GM13976 (cell line): ENCODE measurements around the gene TEK.

Experiments used
- DNase-seq: peaks from one replicate; pipeline ENCODE4 v3.0.0; 2012; ENCODE audit warnings: low spot score
- in situ Hi-C: fragments of 300-500 bp; cut with MboI; formaldehyde crosslinking; loops from one replicate; pipeline ENCODE4 v1.12.0; 2022; ENCODE audit warnings: low sequenced_read_pairs, mixed read lengths, inconsistent platforms; ENCODE audit not compliant: unreplicated experiment
- TF ChIP-seq, protein P1 (sequence below): IDR thresholded peaks from 2 replicates; pipeline ENCODE4 v1.5.1; 2012; ENCODE audit warnings: borderline replicate concordance, mild to moderate bottlenecking; ENCODE audit not compliant: insufficient read depth; ENCODE audit errors: extremely low read depth, missing control alignments, control extremely low read depth

TEK gene

DNA sequence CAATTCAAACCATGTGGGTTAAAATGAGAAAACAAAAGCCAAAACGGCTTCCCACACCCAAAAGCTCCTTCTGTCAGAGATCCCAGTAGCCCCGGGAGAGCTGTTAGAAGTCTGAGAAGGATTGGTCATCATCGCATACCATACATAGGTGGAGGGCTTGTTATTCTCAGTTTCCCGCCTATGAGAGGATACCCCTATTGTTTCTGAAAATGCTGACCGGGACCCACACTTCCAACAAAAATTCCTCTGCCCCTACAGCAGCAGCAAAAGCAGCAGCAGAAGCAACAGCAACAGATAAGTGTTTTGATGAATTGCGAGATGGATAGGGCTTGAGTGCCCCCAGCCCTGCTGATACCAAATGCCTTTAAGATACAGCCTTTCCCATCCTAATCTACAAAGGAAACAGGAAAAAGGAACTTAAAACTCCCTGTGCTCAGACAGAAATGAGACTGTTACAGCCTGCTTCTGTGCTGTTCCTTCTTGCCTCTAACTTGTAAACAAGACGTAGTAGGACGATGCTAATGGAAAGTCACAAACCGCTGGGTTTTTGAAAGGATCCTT is at the start of gene TEK:
TEK (plus strand) TSS at position 245 of the 561 bp plus-strand sequence. CDS start 366 bp downstream, outside the sequence.
- TF ChIP-seq, protein P1, sequence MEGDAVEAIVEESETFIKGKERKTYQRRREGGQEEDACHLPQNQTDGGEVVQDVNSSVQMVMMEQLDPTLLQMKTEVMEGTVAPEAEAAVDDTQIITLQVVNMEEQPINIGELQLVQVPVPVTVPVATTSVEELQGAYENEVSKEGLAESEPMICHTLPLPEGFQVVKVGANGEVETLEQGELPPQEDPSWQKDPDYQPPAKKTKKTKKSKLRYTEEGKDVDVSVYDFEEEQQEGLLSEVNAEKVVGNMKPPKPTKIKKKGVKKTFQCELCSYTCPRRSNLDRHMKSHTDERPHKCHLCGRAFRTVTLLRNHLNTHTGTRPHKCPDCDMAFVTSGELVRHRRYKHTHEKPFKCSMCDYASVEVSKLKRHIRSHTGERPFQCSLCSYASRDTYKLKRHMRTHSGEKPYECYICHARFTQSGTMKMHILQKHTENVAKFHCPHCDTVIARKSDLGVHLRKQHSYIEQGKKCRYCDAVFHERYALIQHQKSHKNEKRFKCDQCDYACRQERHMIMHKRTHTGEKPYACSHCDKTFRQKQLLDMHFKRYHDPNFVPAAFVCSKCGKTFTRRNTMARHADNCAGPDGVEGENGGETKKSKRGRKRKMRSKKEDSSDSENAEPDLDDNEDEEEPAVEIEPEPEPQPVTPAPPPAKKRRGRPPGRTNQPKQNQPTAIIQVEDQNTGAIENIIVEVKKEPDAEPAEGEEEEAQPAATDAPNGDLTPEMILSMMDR = no peak
- in situ Hi-C loops = no loop called here
- DNase-seq = no peak

DNA sequence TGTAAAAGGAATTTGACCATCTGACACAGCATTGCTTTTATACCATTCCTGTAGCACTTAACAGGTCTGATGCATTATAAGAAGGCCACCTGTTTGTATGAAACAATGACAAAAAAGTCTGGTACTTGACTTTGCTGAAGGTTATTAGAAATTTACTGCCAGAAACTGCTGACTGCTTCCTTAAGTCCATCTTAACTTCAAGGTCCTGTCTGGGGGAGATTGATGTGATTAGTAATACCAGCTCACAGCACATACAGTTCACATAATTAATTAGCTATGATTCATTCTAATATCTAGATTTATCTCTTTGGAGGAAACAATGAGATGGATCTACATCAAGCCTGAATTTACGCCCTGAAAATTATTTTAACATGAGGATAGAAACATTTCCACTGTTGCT is 49.6 kb upstream of the TEK start:
- TF ChIP-seq, protein P1 = no peak
- DNase-seq = no peak
- in situ Hi-C loops = no loop called here

DNA sequence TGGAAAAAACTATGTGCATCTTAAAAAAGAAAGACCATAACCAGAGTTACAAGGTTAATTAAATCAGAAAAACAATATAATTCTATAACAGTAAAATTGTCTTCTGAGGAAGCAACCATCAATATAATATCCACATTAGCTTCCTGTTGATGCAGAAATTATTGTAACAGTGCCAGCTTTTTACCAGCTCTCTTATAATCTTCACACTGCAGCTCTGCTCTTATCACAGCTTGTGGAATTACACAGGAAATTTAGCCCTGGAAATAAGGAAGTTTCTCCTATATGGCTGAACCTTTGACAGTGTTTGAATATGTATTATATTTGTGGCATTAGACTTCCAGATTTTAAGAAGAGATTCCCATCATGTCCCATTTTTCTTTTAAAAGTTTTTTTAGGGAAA is 49.1 kb upstream of the TEK start:
- in situ Hi-C loops = no loop called here
- DNase-seq = no peak

DNA sequence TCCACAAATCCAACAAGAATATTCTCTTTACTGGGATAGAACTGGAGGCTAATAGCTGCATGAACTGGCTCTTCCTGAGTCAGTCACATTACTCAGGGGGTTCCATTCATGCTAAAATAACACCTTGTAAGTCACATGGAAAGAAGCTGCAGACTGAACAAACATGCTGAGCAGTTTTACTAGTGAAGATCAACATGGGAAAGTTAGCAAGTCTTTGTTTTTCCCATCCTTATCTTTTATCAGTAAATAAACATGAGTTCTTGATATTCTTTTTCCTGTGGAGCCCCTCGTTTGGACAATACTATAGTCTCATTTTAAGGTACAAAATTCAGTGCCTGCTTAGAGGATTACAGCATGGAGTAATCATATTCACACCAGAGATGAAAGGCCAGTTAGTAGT is 43.7 kb upstream of the TEK start:
- TF ChIP-seq, protein P1 = no peak
- in situ Hi-C loops = no loop called here
- DNase-seq = no peak

More for the DNA sequence above, 49.1 kb upstream of the TEK start:
- TF ChIP-seq, protein P1 = no peak

DNA sequence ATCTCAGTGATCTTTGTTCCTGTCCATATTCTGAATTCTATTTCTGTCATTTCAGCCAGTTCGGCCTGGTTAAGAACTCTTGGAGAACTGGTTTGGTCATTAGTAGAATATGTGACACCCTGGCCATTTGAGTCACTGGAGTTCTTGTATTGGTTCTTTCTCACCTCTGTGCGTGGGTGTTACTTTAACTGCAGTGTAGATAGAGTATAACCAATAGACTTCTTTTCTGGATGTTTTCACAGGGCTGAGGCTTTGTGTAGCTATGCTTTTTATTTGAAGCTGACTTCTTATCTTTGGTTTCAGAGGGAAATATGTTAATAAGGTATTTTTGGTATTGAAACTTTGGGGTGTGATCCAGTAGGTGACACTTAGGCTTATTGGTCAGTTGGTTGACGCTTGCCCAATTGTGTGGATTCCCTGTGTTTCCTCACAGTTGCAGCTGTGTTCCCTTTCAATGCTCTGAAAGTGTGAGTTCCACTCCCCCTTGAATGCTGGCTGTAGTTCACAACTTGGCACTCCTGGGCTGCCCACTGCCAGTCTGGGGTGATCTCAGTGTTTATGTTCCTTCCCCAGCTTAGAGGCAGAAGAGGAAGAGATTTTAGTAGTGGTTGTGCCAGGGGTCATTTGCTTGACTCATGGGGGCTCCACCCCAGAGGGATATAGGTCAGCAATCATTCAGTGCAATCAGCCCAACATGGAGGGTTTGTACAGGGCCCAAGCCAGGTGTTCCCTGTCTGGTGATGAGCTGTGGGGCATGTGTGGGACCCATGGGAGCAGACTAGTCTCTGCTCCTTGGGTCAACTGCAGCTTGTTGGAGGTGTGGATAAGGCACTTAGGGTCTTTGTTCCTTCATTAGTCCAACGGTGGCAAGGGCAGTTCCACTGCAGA is 34.9 kb upstream of the TEK start:
- DNase-seq = no peak
- TF ChIP-seq, protein P1 = no peak
- in situ Hi-C loops = no loop called here

DNA sequence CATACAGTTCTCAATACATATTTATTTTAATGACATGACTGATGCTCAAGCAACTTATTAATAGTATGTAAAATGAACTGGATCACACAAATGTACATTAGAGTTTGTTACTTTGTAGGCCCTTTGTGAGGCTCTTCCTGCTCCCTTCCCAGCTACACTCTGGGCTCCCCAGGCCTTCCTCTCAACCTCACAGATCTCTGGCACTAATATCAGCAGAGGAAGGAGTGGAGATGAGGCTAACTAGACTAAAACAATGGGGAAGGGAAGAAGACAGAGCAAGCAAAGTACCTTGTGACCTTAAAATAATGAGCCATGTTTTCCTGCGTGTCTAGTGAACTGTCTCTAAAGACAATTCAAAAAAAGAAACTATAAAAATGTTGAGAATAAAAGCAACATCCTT is 30.3 kb upstream of the TEK start:
- TF ChIP-seq, protein P1 = no peak
- in situ Hi-C loops = no loop called here
- DNase-seq = no peak
